Psoas muscle (tissue), 8 donors: Measurements from ENCODE around the gene MOXD1. TPM values are rescaled to one million over a fixed set of nuclear protein-coding genes. Genes with fewer than 3 reads are reported as not detected.

ENCODE experiments used
- ATAC-seq, 4 donors: fragments of 200-7000 bp; cut with Tn5 transposase; one replicate each; pipeline ENCODE4 v1.9.1; 2020; ENCODE audit warnings: moderate library complexity in 3 of 4, mild to moderate bottlenecking in 2 of 4
- DNase-seq, 2 donors: peaks; one replicate each; pipeline ENCODE4 v3.0.0-alpha.2; 2020
- H3K27ac ChIP-seq: fragments of 200-600 bp; one replicate; pipeline ENCODE4 v1.8.0; 2022
- H3K27me3 ChIP-seq, 3 donors: fragments of 200-600 bp in 1 of 3; one replicate each; pipeline versions ENCODE4 v1.6.1 to v1.8.0; 2013 to 2022; ENCODE audit warnings: low read length in 2 of 3, mild to moderate bottlenecking in 2 of 3, moderate library complexity in 1 of 3; ENCODE audit not compliant: insufficient read depth in 3 of 3
- H3K36me3 ChIP-seq, 2 donors: fragments of 200-600 bp in 1 of 2; one replicate each; pipeline versions ENCODE4 v1.6.1 to v1.8.0; 2013 to 2022; ENCODE audit warnings: low read depth in 1 of 2, mild to moderate bottlenecking in 1 of 2, moderate library complexity in 1 of 2; ENCODE audit not compliant: insufficient read depth in 1 of 2
- H3K4me1 ChIP-seq: fragments of 200-600 bp; one replicate; pipeline ENCODE4 v1.8.0; 2022
- H3K4me3 ChIP-seq: fragments of 200-600 bp; one replicate; pipeline ENCODE4 v1.8.0; 2022; ENCODE audit warnings: mild to moderate bottlenecking
- H3K9me3 ChIP-seq: fragments of 200-600 bp; one replicate; pipeline ENCODE4 v1.8.0; 2022
- CTCF ChIP-seq: fragments of 200-600 bp; IDR thresholded peaks from one replicate; pipeline ENCODE4 v1.8.0; 2022; ENCODE audit warnings: antibody characterized with exemption
- WGBS, 3 donors: extraction: QIAGEN DNeasy Blood & Tissue Kit; methylation state at CpG; one replicate each; pipeline versions ENCODE4 v1.1.6 to v1.1.7; 2013; 5-methylcytosine and 5-hydroxymethylcytosine counted together
- intact Hi-C, 2 donors: fragments of 100-400 bp; cut with DNase I; formaldehyde crosslinking; loops; one replicate each; pipeline versions ENCODE4 v1.11.0 to v1.14.2; 2022
- polyA plus RNA-seq, 3 donors: library from polyadenylated mRNA; stranded (reverse); fragments of 200-250 nt; gene quantifications; one replicate each; pipeline ENCODE4 v1.2.3, GENCODE V29; 2013
- total RNA-seq, 4 donors: library from RNA; stranded (reverse); fragmentation: NEBNext Ultra II Directional in 2 of 4; extraction: Animal tissue kit (Norgen Biotek cat#: 25700) in 2 of 4; gene quantifications; one replicate each; pipeline versions ENCODE4 v1.2.1 to v1.2.4, GENCODE V29; 2021 to 2023
- donor health status: healthy with polysubstance abuse.
- donor health status: DM: no; HTN: no; CAD: no; lungs with moderate emphysema.
- donor health status: Bipolar disorder and iron deficiency.
- donor health status: healthy.
- donor health status: DM: yes; HTN: yes; CAD: no.
- donor health status: DM: no; HTN: no; CAD: no.
- donor health status: DM: no; HTN: no; CAD: no.
- donor health status: DM: yes; HTN: yes; CAD: no.

MOXD1 gene
- total and polyA plus RNA-seq, 7 donors, result 0.10 to 0.58 (median 0.30) TPM; not detected in 2

- H3K27me3 ChIP-seq, result no peaks in the 10 kb centered on the region
- peak in 1 of 4 donors; percentile 54 for ATAC-seq
- DNase-seq, result no peak
- H3K4me3 ChIP-seq, result no peak overlapping the region
- no peak overlapping the region for H3K27ac ChIP-seq
- intact Hi-C loops, result no loop called here
- H3K4me1 ChIP-seq, result no peaks in the 10 kb centered on the region
- TF ChIP-seq CTCF, result peak; percentile 45
- 58 to 59% (median 58%) methylated on average over 4 of the region's 4 CpGs for WGBS, 3 donors
- no peaks in the 10 kb centered on the region for H3K9me3 ChIP-seq
- no peaks in the 10 kb centered on the region for H3K36me3 ChIP-seq
Observed at GRCh38 chr6:132300323-132300949, 100.8 kb downstream of the MOXD1 start.

- H3K9me3 ChIP-seq, result no peaks in the 10 kb centered on the region
- no peak overlapping the region for H3K4me3 ChIP-seq
- ATAC-seq (no peak), DNase-seq (no peak)
- no peaks in the 10 kb centered on the region for H3K4me1 ChIP-seq
- intact Hi-C loops, result loop anchor here in 1 of 2 donors (5.0 kb wide), 1 partner anchor 184 kb away; no protein-coding TSS in a partner anchor
- H3K36me3 ChIP-seq, result no peaks in the 10 kb centered on the region
- H3K27ac ChIP-seq, result no peak overlapping the region
- peak; percentile 53 for TF ChIP-seq CTCF
- H3K27me3 ChIP-seq, result no peaks in the 10 kb centered on the region
Observed at GRCh38 chr6:132298344-132298949, 102.8 kb downstream of the MOXD1 start.

GRCh38 chr6:132289756-132290155 is 111.5 kb downstream of the MOXD1 start:
- DNase-seq (no peak), ATAC-seq (no peak)
- Histone ChIP-seq H3K27ac (no peak overlapping the region), H3K9me3 (no peaks in the 10 kb centered on the region), H3K4me1 (no peaks in the 10 kb centered on the region), H3K4me3 (no peak overlapping the region), H3K36me3 (no peaks in the 10 kb centered on the region), H3K27me3 (no peaks in the 10 kb centered on the region)
- intact Hi-C loops, result no loop called here
- WGBS, 3 donors, result 79 to 89% (median 88%) methylated on average over 3 of the region's 3 CpGs
- TF ChIP-seq CTCF, result no peak

- TF ChIP-seq CTCF, result no peak
- Histone ChIP-seq H3K4me3 (no peak overlapping the region), H3K4me1 (no peaks in the 10 kb centered on the region), H3K36me3 (no peaks in the 10 kb centered on the region), H3K9me3 (no peaks in the 10 kb centered on the region), H3K27ac (no peak overlapping the region), H3K27me3 (peaks cover 0 to 2% (median 0%) of the 10 kb centered on the region in 3 donors)
- 32 to 70% (median 69%) methylated on average over 1 of the region's 1 CpG for WGBS, 3 donors
- intact Hi-C loops, result no loop called here
- DNase-seq (no peak), ATAC-seq (no peak)
Observed at GRCh38 chr6:132287101-132287500, 114.2 kb downstream of the MOXD1 start.
